IPS-NIHi11 (cell line): ENCODE measurements around the gene WHAMM.
"Not testable (repeated sequence)": the region's sequence is repeated elsewhere in the genome, so short reads cannot be mapped to it uniquely, and the experiment has no call there.

ENCODE experiments used
- DNase-seq: peaks from one replicate; pipeline ENCODE4 v3.0.0; 2012; ENCODE audit warnings: mixed read lengths, low spot score

Gene WHAMM

DNA sequence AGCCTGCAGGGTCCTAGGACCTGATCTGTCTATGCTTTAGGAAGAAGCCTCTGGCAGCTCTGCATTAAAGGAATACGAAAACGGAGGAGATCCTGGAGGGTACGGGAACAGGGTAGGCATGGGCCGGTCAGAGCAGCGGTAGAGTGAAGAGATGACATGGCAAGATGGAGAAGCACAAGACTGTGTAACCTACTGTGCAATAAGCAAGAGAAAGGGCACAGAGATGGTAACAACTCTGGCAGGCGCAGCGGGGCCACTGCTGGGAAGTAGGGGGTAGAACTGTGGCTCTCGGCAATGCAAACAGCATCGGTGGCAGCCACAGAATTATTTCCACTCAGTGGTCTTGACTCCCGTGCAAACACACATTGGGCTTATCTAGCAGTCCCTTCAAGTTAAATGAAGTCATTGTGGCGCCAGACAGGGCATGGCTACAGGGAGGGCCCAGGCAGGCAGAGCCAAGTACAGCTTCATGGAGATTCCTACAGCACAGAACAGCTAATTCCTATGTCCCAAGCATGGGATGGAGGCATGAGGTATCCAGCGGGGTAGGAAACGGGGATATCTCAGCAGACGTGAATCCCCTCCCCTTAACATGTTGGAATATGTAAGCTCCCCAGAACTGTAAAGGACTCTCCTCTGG lies 28.8 kb downstream of the WHAMM start:
- no peak for DNase-seq

DNA sequence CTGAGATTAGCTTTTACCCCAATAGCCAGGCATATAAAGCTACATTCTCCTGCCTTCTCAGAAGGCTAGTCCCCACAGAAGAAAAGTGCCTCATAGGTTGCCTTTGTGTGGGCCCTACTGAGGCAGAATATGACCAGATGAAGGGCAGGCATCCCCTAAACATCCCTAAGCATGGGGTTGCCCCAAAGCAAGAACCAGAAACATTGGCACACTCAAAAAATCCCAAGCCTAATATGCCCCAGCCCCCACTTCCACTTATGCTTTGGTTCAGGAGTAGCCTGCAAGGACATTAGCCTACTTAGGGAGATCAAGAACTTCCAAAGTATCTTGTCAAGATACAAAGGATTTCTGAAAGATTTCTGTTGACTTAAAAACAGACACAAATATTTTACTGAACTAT lies 29.7 kb downstream of the WHAMM start:
- DNase-seq, result no peak

DNA sequence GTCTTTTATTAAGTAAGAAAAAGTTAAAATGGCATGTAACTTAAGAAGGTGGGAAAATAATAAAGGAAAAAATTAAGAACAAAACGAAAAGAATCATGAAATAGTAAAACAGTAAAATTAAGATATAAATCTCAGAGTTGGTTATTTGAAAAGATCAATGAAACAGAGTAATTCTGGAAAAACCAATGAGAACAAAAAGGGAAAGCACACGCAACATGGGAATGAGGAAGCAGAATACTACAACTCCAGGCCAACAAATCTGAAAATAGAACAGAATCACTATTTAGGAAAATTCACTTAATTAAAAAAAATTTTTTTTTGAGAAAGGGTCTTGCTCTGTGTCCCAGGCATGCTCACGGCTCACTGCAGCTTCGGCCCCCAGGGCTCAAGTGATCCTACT lies 30.7 kb downstream of the WHAMM start:
- DNase-seq, result no peak

DNA sequence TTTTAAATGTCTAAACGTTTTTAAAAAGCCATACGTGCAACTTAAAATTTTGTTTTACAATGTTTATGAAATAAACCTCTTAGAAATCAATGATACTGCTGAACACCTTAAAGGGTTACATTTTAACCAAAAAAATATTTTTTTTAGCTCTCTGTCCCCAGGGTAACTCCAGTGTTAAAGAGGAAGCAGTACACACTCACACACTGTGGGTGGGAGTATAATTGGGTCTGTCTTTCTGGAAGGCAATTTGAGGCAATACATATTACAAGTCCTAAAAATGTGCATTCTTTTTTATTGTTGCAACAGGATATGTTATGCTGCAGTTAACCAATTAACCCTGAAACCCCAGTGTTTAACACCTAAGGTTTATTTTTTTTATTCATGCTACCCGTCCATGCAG lies 34.1 kb downstream of the WHAMM start:
- no peak for DNase-seq

DNA sequence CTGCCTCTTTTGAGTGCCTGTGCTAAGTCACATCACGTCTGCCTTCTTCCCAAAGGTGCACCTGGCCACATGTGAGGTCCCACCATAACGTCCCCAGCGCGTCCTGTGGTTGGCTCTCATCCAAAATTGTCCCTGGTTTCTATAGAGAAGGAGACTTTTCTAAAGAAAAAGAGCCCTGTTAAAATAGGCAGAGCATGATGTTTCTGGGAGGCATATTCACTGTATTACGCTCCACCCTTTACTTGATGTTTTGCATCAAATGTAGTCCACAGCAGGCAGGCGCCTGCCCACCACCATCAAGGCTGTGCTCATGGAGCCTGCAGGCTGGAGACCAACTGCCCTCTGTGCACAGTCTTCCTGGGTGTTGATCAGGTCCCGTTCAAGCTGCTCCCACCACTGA lies 36.3 kb downstream of the WHAMM start:
- no peak for DNase-seq

DNA sequence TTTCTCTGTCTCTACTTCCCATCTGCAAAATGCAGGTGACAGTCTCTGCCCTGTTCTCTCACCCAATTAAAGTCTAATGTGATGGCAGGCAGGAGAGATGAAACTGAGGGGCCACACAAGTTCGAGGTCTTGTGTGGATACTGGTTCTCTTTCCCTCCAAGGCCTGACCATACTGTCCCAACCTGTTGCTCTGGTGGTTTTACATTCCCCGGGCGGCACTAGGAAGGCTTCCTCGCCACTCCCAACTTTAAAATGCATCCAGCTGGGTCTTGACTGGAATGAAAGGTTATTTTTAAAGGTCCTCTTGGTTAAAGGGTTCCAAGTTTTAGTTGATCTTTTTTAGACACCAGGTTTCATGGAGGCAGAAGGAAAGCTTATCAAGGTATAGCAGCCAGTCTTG lies 37.2 kb downstream of the WHAMM start:
- no peak for DNase-seq

DNA sequence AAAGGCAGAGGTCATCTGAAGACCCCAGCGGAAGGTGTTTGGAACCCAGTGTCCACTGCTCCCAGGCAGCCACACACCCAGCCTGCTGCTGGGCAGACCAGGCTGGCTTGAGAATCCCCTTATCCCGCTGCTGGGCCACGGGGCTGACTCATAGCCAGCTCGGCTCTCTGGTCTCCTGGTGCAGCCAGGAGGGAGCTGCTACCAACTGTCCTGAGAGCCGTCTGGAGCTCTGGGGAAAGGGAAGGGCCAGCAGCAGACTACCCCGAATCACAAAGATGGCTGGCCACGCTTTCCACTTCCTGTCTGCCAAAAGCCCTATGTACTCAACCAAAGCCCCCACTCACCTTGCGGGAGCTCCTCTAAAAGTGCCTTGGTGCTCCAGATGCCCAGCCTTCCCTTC lies 38.3 kb downstream of the WHAMM start:
- no peak for DNase-seq

DNA sequence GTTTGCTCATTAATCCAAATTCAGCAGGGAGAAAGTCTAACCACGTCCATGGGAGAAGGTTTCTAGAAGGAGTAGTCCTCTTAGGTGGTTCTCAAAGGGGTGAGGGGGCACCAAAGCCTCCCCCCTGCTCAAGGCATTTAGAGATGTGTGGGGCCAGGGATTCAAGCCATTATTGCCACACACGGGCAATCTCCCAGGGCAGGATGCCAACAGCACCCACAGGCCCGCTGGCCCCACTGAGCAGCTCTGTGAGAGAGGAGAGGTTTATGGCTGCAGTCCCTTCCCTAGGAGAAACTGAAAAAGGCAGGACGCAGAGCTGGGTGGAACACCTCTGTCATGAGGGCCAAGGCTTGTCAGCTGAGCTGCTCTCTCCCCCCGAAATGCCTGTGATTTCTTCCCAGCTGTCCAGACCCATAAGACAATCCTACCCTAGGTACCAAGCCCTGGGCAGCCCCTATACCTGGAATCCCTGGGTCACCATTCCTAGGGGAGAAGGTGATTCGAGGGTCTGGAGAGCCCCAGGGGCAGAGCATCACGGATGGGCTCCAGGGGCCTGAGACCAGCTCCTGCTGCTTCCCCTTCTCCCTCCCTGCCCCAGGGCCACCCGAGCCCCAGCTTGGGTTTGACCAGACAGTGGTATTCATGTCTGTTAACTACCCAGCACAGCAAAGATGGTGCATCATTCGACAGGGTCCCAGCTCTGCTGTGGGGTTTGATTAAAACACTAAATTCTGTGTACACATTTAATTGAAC lies 39.0 kb downstream of the WHAMM start:
- no peak for DNase-seq

DNA sequence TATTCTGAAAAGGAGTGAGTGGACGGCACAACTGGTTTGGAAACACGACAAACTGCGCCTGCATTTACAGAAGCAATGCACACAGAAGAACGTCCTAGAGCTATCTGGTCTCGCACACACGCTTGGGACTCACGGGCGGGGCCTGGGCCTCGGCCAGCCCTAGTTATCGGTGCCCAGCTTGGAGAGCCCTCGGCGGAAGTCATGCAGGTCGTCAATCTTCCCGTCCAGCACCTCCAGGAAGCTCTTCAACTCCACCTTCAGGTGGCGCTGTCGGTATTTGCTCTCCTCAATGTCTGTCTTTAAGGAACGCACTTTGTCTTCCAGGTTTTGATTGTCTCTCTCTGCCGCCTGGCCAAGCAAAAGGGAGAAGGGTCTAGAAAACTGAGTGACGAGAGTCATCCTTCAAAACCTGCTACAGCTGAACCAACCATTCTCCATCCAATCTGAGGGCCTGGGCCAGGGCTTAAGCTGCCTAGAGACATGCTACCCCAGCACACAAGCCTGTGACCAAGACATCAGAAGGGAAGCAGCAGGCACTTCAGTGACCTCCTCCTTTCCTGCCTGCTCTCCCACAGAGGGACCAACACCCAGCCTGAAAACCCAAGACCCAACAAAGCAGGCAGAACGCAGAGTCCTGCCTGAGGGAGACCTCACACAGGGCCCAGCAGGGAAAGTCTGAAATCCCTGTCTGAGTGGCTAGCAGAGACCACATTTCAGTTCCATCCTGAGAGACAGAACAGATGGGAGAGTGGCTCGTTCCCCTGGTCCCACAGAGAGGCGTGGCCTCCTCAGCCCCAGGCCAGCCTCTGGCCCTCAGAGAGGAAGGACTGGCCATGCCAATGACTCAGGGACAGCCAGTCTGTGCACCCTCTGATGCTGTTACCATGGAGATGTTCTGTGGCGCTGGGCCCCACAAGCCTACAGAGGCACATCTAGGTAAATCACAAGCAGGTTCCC lies 40.4 kb downstream of the WHAMM start:
- DNase-seq, result peak; percentile 86

DNA sequence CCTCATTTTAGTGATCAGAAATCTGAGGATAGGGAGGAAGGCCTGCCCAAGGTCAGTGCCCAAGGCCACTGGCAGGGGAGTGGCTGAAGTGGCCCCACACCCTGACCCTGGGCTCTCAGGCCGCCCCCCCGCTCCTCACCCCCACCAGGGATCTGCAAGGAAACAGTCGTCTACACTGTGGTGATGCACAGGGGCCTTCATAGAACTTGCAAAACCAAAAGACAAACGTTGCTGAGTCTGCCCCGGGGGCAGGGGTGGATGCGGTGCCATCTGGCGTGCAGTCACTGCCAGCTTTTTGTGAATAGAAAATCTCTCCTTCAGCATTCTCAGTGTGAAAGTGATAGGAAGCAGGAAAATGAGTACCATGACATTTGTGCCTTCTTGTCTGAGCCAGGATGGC lies 41.3 kb downstream of the WHAMM start:
- no peak for DNase-seq

DNA sequence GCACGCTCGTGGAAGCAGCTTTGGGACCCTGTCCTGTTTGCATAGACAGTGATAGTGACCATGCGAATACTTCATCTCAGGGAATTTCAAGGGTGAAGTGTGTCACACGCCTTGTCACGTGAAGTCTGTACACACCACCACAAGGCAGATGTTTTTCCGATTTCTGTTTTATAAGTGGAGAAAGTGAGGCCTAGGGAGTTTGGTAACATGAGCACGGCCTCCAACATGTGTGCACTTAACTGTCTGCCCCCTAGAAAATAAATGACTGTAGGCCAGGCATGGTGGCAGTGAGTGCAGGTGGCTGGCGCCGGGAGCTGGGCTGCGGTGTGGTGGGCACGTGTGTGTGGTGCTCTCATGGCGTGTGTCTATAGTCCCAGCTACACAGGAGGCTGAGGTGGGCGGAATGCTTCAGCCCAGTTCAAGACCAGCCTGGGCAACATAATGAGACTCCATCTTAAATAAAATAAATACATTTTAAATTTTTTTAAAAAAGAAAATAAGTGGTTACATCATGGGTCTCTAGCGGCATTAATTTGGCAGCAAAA lies 42.0 kb downstream of the WHAMM start:
- no peak for DNase-seq

DNA sequence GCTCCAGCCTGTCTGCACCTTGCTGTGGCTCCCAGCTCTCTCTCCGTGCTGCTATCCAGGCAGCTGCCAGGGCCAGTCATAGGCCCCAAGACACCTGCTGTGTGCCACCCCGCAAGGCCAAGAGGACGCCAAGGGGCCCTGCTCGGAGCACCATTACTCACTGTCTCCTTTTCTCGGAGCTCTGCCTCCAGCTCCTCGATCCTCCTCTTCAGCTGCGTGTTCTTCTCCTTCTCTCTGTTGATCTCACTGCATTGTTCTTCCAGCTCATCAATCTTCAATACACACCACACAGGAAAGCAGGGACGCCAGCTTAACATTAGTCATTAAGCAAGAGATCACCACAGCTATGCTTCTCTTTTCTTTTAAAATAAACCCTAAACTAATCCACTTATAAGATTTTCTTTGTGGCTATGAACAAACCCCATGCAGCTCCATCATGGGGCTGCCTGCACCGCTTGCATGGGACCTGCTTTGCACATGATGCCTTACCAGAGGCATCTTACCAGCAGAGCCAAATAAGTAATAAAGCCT lies 42.6 kb downstream of the WHAMM start:
- DNase-seq, result no peak

DNA sequence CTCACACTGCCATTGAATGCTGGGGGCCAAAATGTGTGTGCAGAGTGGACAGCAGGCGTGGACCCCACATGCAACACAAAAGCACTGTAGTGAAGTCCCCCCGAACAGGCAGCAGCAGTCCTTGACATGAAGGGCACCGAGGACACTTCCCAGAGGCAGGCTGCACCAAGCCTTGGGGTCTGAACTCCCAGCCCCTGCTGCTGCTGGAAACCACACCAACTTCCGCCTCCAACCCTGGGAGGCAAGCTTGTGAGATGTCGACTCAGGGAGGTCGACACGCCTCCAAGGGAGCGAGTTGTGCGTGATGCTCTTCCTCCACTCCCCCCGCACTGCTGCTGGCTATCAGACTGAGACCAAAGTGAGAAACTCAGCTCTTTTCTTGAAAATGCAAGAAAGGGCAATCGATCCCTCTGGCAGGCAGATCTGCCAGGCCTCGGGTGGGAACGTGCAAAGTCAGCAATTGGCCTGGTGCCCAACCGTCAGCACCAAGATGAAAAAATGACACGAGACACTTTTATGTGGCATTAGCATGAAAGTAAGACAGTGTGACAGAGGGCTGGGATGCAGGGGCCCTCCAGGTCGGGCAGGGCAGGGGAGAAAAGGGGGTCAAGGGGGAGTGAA lies 43.6 kb downstream of the WHAMM start:
- no peak for DNase-seq

DNA sequence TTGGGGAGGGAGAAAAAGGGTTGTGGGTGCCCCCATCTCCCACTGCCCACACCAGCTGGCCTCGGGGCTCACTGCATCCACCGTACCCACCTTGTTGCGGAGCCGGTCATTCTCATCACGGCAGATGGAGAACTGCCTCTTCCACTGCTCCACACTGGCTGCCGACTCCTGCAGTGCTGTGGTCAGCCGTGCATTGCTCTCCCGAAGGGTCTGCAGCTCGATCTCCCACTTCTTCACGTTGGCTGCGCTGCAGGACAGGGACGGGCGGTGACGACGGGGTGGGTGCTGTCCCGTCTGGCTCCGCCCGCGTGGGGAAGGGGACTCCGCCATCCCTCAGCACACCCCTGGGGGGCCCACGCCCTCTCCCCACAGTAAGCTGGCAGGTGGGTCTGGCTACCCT lies 45.1 kb downstream of the WHAMM start:
- no peak for DNase-seq

DNA sequence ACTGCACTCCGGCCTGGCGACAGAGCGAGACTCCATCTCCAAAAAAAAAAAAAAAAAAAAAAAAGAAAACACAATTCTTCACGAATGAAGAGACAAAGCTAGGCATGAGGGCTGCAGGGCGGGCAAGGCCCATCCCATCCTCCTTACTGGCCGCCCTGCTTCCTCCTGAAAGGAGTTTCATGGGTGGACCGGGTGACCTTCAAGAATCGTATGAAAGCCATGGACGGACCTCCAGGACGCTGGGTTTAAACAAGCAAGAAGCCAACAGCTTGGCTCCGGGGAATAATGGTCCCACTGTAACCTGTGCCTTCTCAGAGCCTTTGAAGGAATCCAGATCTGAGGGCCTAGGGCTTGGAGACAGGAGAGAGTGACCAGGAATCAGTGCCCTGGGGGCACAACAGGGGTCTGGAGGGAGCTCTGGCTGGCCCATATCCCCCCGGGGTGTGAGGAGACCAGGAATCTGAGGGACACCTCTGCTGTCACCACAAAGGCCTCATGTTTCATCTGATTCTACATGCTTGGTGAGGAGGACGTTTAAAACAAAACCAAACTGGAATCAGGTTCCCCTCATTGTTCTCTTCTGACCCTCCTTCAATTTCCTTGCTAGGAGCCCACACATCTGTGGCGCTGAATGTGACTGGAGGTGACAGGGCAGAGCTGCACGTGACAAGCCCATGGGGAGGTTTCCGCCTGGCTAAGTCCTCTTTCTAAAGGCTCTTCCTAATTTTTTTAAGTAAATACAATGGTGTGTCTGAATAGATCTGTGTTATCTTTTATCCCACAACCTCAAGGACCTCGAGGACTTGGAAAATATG lies 46.1 kb downstream of the WHAMM start:
- DNase-seq, result no peak

DNA sequence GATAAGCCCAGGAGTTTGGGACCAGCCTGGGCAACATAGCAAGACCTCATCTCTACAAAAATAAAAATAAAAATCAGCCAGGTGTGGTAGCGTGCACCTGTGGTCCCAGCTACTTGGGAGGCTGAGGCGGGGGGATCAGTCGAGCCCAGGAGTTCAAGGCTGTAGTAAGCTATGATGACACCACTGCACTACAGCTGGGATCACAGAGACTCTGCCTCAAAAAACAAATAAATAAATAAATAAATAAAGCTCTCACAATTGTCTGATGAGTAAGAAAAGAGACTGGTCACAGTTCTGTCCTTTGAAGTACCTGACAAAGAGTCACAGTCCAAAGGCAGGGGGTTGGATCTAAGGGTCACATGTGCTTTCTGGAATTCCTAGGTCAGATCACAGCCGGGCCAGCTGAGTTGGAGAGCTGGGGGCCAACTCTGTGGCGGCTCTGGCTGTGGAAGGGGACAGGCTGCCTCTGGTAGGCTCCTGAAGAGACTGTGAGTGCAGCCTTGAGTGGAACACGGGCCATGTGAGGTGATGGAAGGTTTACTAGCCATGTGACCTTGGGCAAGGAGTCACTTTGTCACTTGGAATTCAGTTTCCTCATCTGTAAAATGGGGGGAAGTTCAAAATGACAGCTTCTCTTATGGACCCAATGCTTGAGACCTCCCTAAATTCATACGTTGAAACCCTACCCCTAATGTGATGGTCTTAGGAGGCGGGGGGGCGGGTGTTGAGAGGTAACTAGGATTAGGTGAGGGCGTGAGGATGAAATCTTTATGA lies 47.2 kb downstream of the WHAMM start:
- DNase-seq, result no peak

DNA sequence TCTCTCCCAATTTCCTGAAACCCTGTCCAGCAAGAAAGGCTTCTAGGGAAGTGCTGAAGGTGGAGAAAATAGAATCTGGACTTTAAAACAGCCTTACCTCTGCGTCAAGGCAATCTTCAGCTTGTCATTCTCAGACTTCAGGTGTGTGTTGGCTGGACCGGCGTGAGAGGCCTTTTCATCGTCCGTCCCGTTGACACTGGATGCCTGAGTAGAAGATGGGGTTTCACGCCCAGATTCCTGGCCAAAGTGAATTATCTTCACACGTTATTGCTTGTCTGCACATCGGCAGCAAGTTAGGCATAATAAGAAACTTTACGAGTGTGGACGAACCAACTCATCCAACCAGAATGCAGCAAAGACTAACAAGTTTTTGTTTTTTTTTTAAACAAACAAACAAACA lies 49.5 kb downstream of the WHAMM start:
- no peak for DNase-seq

DNA sequence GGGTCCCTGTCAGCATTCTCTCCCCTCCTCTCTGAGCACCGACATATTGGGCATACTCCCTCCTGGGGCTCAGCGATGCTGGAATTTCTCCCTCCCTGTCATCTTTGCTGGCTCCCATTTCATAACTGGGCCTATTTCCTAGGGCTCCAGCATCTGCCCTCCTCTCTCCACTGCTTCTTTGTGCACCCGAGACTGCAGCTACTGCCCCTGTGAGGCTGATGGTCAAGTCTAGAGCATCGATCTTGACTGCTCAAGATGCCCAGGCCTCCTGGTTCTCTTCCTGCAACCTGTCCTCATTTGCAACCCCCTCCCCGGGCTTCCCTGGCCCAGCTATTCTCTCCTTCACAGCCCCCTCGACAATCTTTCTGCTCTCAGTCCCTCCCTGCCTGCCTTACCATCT lies 53.5 kb downstream of the WHAMM start:
- DNase-seq, result no peak

DNA sequence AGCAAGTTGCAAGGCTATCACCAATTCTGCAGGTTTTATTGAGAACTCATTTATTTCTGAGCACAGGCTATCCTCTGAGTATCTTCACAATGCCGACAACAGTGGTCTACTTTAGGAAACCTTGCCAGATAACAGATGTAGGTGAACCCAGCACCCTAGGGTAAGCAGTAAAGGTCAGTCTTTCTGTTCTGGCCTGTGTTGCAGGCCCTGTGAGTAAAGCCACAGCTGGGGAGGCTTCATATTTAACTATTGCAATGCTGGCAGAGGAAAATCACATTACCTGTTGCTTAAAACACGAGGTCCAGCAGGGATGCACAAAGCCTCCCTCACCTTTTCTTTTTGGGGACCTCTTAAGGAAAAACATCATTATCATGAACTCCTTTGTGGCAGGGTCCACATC lies 55.5 kb downstream of the WHAMM start:
- DNase-seq, result no peak

DNA sequence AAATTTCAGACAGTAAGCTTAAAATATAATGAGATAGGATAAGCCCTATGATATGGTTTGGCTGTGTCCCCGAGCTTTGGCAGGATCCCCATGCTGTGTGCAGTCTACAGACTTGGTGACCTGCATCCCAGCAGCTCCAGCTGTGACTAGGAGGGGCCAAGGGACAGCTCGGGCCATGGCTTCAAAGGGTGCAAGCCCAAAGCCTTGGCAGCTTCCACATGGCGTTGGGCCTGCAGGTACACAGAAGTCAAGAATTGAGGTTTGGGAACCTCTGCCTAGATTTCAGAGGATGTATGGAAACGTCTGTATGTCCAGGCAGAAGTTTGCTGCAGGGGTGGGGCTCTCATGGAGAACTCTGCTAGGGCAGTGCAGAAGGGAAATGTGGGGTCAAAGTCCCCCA lies 56.2 kb downstream of the WHAMM start:
- DNase-seq, result not testable (repeated sequence)
